Activated naive CD4-positive, alpha-beta T cell treated with anti-CD3 and anti-CD28 coated beads for 36 hours (primary cell): Measurements from ENCODE around the gene TRIM62. TPM values are rescaled to one million over a fixed set of nuclear protein-coding genes. Genes with fewer than 3 reads are reported as not detected.
A peak's percentile ranks its signal among the peaks of the same experiment; 100 is the strongest.

Experiments used
- CTCF ChIA-PET: fragments of 350-600 bp; sonication (Branson Sonifier 250); formaldehyde crosslinking; loops from one replicate; lab custom pipeline; 2021; ENCODE audit warnings: antibody characterized with exemption; lab: Charles Lee
- DNase-seq: peaks from one replicate; pipeline ENCODE4 v3.0.0-alpha.2; 2020
- H3K27ac Mint-ChIP-seq: one replicate; pipeline ENCODE4 v1.8.0; 2021; ENCODE audit warnings: mild to moderate bottlenecking, mixed read lengths
- H3K27me3 Mint-ChIP-seq: one replicate; pipeline ENCODE4 v1.8.0; 2021; ENCODE audit warnings: low read depth, mixed read lengths
- H3K36me3 Mint-ChIP-seq: one replicate; pipeline ENCODE4 v1.8.0; 2021; ENCODE audit warnings: low read depth, mixed read lengths
- H3K4me1 Mint-ChIP-seq: one replicate; pipeline ENCODE4 v1.8.0; 2021; ENCODE audit warnings: low read depth, mixed read lengths
- H3K4me3 Mint-ChIP-seq: one replicate; pipeline ENCODE4 v1.8.0; 2021; ENCODE audit warnings: mild to moderate bottlenecking, moderate library complexity, mixed read lengths
- H3K9me3 Mint-ChIP-seq: one replicate; pipeline ENCODE4 v1.8.0; 2021; ENCODE audit warnings: mixed read lengths
- intact Hi-C: fragments of 100-400 bp; cut with micrococcal nuclease; formaldehyde crosslinking; loops from one replicate; pipeline ENCODE4 v1.15.1; 2023
- total RNA-seq, 2 experiments: library from RNA; stranded (reverse); gene quantifications; one replicate each; pipeline ENCODE4 v1.2.3, GENCODE V29; 2021

TRIM62 gene
- total RNA-seq, 2 experiments from 2014 or later: 1.5 TPM

DNA sequence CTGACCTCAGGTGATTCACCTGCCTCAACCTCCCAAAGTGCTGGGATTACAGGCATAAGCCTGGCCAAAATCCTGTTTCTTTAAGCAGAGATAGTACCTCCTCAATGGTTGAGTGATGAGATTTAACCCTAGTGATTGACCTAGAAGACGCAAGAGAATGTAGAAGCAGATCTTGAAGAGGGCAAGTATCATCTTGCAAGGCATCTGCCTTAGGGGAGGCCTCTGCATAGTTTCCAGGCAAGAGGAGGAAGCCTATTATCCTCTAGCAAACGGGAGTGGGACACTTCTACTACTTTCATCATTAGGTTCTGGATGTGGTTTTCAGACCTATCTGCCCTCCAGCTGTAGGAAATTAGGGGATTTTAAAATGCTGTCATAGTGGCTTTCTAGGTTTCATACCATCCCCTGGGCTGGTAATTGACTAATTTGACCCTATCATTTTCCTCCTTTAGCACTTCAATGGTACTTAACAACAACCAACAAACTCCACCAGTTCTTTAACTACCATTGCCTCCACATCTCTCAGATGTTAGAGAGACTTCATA, 10.0 kb upstream of the TRIM62 start:
- Mint-ChIP-seq H3K27ac (no peak overlapping the region), H3K4me3 (no peak overlapping the region), H3K36me3 (no peaks in the 10 kb centered on the region), H3K9me3 (no peaks in the 10 kb centered on the region), H3K27me3 (peaks cover 3% of the 10 kb centered on the region), H3K4me1 (peaks cover 5% of the 10 kb centered on the region)
- CTCF ChIA-PET: interaction anchor here (0.7 kb wide), 1 partner anchor 1889 kb away, joined by 3 read pairs; no protein-coding TSS in a partner anchor
- intact Hi-C loops: no loop called here
- no peak for DNase-seq

DNA sequence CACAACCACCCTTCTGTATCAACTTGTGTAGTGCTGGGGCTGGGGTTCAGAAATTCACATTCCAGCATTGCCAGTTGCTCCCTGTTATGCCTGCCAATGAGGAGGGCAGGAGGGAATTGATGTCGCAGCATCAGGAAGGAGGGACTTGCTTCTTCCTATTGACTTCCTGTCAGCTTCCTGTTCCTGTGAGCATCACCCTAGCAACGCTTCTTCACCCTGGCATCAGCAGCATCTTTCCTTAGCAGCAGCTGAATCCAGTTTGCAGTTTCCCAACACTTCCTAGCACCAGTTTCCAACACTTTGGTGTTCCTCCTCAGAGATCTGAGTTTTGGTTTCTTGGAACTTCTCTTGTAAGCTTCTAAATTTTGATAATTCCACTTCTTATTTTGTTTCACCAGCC, 8.9 kb upstream of the TRIM62 start:
- intact Hi-C loops: no loop called here
- Mint-ChIP-seq H3K4me3 (no peak overlapping the region), H3K27ac (no peak overlapping the region), H3K9me3 (no peaks in the 10 kb centered on the region), H3K36me3 (no peaks in the 10 kb centered on the region), H3K27me3 (peaks cover 3% of the 10 kb centered on the region), H3K4me1 (peaks cover 5% of the 10 kb centered on the region)
- CTCF ChIA-PET: interaction anchor here (0.7 kb wide), 2 partner anchors 90 to 241 kb away, joined by 3 to 4 read pairs; no protein-coding TSS in a partner anchor
- no peak for DNase-seq

DNA sequence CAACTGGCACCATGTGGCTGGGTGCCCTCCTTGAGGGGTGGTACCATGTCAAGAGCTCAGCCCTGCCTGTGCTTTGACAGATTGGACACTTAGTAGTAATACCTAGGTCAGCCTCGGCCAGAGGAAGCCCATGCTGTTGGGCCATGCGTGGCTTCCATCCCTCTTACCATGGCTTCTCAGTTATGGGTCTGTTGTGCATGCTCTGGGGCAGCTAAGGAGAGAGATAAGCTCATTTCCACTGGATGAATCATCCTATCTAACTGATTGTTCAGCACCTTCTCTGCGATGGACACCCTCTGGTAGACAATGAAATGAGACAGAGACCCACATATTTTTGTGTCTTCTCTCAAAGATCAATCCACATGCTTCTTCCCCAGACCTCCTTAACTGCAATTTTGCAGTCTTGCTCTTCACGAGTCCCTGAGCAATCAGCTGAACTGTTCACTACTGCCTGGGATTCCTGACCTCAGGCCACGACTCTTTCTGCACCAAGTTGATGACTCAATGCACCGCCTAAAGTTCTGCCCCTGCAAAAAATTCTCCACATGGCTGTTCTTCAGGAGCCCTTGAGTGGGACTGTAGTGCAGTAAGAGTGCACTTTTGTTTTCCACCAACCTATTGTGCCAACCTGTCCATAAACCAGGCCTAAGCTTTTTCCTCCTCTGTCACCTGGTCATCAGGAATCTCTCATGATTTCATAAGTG, 6.9 kb upstream of the TRIM62 start:
- Mint-ChIP-seq H3K27me3 (peaks cover 3% of the 10 kb centered on the region), H3K9me3 (no peaks in the 10 kb centered on the region), H3K4me3 (no peak overlapping the region), H3K27ac (no peak overlapping the region), H3K36me3 (no peaks in the 10 kb centered on the region), H3K4me1 (peaks cover 5% of the 10 kb centered on the region)
- CTCF ChIA-PET: interaction anchor here (0.5 to 0.6 kb wide), 2 partner anchors 35 to 308 kb away, joined by 3 to 7 read pairs; no protein-coding TSS in a partner anchor
- DNase-seq: no peak
- intact Hi-C loops: no loop called here

DNA sequence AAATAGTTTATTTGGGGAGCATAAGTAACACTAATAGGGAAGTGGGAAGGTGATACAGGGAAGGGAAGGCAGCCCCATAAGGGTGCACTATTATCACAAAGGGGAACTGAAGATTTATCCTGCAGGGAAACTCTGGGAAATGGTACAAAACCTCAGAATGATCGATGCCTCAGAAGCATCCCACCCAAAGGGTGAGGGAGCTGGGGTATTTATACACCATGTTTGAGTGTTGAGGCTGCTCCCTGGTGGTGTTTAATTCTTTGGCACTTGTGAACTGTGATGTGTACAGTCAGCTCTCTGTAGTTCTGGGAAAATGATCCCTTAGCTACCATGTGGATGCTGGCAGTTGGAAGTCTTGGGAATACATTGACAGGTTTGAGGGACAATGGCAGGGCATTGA, 5.1 kb upstream of the TRIM62 start:
- Mint-ChIP-seq H3K27ac (no peak overlapping the region), H3K9me3 (no peaks in the 10 kb centered on the region), H3K27me3 (no peaks in the 10 kb centered on the region), H3K36me3 (no peaks in the 10 kb centered on the region), H3K4me3 (no peak overlapping the region), H3K4me1 (peaks cover 9% of the 10 kb centered on the region)
- intact Hi-C loops: no loop called here
- CTCF ChIA-PET: no interaction called here
- no peak for DNase-seq

DNA sequence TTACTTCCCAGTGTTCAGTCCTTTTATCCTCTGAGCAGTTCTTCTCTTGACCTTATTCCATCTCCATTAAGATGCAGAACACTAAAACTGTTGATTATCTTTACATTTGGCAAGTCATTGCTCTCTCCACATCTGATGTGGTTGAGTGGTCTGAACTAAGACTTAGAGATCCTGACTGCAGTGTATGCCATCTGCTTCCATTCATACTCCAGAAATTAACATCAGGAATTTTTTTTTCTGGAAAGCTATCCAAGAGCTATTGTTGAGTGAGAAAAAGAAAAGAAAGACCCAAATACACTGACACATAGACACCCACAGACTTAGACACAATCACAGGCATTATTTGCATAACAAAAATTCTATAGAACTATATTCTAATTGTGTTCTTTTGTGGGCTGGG, 3.7 kb upstream of the TRIM62 start:
- H3K27ac Mint-ChIP-seq: no peak overlapping the region
- no peak overlapping the region for H3K4me3 Mint-ChIP-seq
- H3K27me3 Mint-ChIP-seq: no peaks in the 10 kb centered on the region
- intact Hi-C loops: no loop called here
- DNase-seq: no peak
- H3K9me3 Mint-ChIP-seq: no peaks in the 10 kb centered on the region
- peaks cover 8% of the 10 kb centered on the region for H3K4me1 Mint-ChIP-seq
- CTCF ChIA-PET: interaction anchor here (0.6 to 0.9 kb wide), 3 partner anchors 12 to 772 kb away, joined by 3 to 4 read pairs (median 3); no protein-coding TSS in a partner anchor
- no peaks in the 10 kb centered on the region for H3K36me3 Mint-ChIP-seq

DNA sequence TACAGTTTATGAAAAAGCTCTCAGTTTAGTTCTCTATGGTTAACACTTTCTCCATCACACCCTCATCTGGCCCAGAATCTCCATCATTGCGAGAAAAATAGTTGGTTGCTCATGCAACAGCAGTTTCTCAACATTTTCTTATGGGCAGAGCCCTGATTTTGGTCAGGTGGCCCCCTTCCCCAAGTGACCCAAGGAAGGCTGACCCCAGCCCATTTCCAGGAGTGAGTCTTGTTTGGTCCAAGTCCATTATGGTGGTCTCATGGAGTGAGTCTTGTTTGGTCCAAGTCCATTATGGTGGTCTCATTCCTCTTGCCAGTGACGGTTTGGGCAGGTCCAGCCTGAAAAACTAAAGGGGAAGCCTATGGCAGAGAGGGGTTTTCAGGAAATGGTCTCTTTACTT, 1.5 kb upstream of the TRIM62 start:
- H3K36me3 Mint-ChIP-seq: no peaks in the 10 kb centered on the region
- peaks cover 10% of the 10 kb centered on the region for H3K4me1 Mint-ChIP-seq
- CTCF ChIA-PET: no interaction called here
- no peak overlapping the region for H3K27ac Mint-ChIP-seq
- DNase-seq: no peak
- H3K9me3 Mint-ChIP-seq: no peaks in the 10 kb centered on the region
- intact Hi-C loops: loop anchor here (5.0 kb wide), 2 partner anchors 74 to 164 kb away; partner anchors contain the start of gene ZNF362
- peak overlapping the region; percentile 10 for H3K4me3 Mint-ChIP-seq
- H3K27me3 Mint-ChIP-seq: no peaks in the 10 kb centered on the region

DNA sequence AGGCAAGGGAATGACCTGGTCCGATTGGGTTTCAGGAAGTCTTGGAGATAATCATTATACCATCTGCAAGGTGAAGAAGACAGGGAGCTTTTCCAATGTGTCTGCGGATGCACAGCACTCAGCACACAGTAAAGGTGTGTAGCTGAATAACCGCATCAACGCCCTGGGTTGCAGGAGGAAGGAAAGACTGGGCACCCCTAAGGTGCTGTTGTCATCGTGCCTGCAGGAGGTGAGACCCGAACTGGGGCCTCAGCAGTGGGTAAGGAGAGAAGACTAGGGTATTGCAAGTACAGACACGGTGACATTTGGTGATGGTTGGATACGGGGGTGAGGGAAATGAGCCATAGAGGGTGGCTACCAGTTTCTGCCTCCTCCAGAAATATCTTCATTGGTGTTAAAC, 1.1 kb upstream of the TRIM62 start:
- Mint-ChIP-seq H3K4me3 (peak overlapping the region; percentile 86), H3K27me3 (no peaks in the 10 kb centered on the region), H3K27ac (no peak overlapping the region), H3K9me3 (no peaks in the 10 kb centered on the region), H3K36me3 (no peaks in the 10 kb centered on the region), H3K4me1 (peaks cover 10% of the 10 kb centered on the region)
- CTCF ChIA-PET: no interaction called here
- intact Hi-C loops: loop anchor here (5.0 kb wide), 2 partner anchors 74 to 164 kb away; partner anchors contain the start of gene ZNF362
- DNase-seq: no peak

DNA sequence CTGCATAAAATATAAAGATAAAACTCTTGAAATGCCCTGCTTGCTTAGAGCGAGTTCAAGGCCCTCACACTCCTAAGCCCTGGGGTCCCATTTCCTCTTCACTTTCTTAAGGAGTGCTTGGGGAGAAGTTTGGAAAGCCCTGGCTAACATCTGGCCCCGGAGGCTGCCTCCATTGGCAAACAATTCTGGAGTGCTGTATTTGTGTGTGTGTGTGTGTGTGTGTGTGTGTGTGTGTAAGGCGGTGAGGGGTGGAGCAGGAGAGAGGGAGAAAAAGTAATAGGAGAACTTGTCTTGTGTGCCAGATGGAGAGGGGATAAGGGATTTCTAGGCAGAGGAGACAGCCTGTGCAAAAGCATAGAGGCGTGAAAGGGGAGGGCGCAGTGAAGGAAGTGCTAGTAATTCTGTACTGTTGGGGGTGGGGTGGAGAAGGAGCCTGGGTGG, 578 bp upstream of the TRIM62 start:
- Mint-ChIP-seq H3K9me3 (no peaks in the 10 kb centered on the region), H3K36me3 (no peaks in the 10 kb centered on the region), H3K4me3 (peak overlapping the region; percentile 86), H3K4me1 (peaks cover 10% of the 10 kb centered on the region), H3K27ac (no peak overlapping the region), H3K27me3 (no peaks in the 10 kb centered on the region)
- CTCF ChIA-PET: no interaction called here
- no peak for DNase-seq
- intact Hi-C loops: loop anchor here (5.0 kb wide), 2 partner anchors 75 to 165 kb away; partner anchors contain the start of gene ZNF362

DNA sequence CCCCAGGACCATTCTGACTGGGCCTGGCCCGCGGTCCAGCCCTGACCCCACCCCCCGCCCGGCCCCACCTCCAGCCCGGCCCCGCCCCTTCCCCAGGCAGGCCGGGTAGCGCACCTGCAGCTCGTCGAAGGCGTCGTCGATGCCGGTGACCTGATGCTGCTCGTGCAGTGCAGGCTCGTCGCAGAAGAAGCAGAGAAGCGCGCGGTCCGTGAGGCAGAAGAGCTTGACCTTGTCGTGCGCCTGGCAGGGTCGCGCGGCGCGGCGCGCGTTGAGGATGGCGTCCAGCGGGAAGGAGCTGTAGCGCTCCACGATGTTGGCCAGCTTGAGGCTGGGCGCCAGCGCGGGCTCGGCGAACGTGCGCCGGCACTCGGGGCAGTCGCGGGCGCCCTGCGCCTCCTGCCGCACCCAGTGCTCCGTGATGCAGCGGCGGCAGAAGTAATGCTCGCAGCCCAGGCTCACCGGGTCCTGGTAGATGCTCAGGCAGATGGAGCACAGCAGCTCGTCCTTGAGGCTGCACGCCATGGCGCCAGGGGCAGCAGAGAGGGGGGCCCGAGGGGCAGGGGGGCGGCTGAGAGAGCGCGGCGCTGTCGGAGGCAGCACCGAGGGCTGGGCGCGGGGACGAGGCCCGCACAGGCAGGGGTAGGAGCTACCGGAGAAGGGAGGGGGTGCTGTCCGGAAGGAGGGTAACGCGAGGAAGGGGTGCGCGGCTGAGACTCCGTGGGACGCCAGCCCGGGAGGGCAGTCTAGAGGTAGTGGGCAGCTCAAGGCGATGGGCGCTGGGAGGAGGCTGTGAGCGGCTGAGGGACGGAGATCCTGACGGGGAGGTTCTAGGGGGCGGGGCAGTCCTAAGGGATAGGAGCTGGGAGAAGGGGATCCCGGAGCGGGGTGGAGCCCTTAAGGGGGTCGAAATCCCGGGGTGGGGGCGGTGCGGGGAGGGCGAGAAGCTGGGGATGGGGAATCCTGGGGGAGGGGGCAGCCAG, 642 bp downstream of the TRIM62 start:
- Mint-ChIP-seq H3K36me3 (no peaks in the 10 kb centered on the region), H3K4me1 (peaks cover 10% of the 10 kb centered on the region), H3K27me3 (no peaks in the 10 kb centered on the region), H3K4me3 (peak overlapping the region; percentile 86), H3K27ac (no peak overlapping the region), H3K9me3 (no peaks in the 10 kb centered on the region)
- CTCF ChIA-PET: interaction anchor here (0.9 to 1.1 kb wide), 4 partner anchors 39 to 248 kb away, joined by 3 to 4 read pairs (median 3); no protein-coding TSS in a partner anchor
- peak; percentile 73 for DNase-seq
- intact Hi-C loops: loop anchor here (1.0 to 5.0 kb wide), 3 partner anchors 54 to 166 kb away; partner anchors contain the start of gene ZNF362

DNA sequence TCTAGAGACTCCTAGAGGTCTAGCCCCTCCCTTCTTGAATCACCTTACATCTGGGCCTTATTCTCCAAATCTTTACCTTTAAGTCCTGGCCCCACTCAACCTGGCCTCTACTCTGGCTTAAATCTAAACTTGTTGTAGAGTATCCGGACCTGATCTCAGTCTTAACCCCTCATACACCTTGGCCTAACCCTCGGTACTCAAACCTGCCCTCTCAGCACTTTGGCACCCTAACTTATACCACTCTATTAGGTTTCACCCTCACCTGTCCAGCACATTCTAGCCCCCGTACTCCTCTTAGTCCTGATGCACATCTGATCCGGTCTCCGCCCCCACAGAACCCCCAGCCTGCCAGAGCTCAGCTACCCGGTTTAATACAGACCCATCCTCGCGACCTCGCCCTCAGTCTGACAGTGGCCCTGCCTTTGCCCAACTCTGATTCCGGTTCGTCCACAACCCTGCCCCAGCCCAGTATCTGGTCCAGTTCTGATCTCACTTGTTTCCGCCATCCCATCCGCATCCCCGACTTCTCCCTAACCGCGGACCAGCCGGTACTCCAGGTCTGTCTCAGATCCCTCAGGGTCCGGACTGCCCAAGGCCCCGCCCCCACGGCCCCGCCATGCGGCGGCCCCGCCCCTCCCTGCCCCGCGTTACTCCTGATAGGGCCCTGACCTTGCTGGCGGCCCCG, 1.5 kb downstream of the TRIM62 start:
- Mint-ChIP-seq H3K27ac (no peak overlapping the region), H3K4me3 (peak overlapping the region; percentile 86), H3K27me3 (no peaks in the 10 kb centered on the region), H3K4me1 (peaks cover 10% of the 10 kb centered on the region), H3K36me3 (no peaks in the 10 kb centered on the region), H3K9me3 (no peaks in the 10 kb centered on the region)
- peak; percentile 6 for DNase-seq
- intact Hi-C loops: loop anchor here (5.0 kb wide), 2 partner anchors 77 to 167 kb away; partner anchors contain the start of gene ZNF362
- CTCF ChIA-PET: no interaction called here

DNA sequence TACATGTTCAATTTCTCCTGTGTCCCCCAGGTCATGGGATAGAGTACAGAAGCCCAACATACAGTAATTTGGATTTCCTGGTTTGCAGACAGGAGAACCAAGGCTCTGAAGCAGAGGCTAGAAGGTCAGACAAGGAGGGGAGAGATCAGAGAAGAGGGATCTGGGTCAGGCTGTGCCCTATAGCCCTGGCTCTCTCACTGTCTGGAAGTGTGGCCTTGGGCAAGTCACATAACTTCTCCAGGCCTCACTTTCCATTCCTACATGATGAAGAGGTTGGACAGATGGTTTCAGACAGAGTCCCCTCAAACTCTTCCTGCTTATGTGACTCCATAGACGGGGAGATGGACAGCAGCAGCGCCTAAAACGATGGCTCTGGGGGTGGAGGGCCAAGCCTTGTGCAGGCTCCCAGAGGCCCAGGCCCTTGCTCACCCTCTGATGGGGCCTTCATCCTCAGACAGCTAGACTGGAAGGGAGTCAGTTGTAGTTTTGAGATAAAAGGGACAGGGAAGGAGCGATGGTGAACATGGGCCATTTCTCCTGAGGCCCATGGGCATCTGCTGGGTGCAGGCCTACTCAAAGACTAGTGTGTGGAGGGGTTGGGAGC, 2.9 kb downstream of the TRIM62 start:
- Mint-ChIP-seq H3K4me1 (peaks cover 10% of the 10 kb centered on the region), H3K36me3 (no peaks in the 10 kb centered on the region), H3K9me3 (no peaks in the 10 kb centered on the region), H3K27ac (no peak overlapping the region), H3K4me3 (no peak overlapping the region), H3K27me3 (no peaks in the 10 kb centered on the region)
- intact Hi-C loops: no loop called here
- no peak for DNase-seq
- CTCF ChIA-PET: no interaction called here
